Stimulated activated CD8-positive, alpha-beta memory T cell treated with anti-CD3 and anti-CD28 coated beads, Interleukin-15, amount 100 ng/mL, for 4 hours (primary cell): ENCODE results near the gene SEPTIN14.
"Not testable (repeated sequence)": the region's sequence is repeated elsewhere in the genome, so short reads cannot be mapped to it uniquely, and the experiment has no call there.

Source experiments
- DNase-seq, 2 donors: peaks; one replicate each; pipeline ENCODE4 v3.0.0-alpha.2; 2020; ENCODE audit warnings: low read depth in 2 of 2

Gene SEPTIN14

GRCh38 chr7:55785444-55785843 lies 77.1 kb downstream of the SEPTIN14 start:
- DNase-seq = not testable (repeated sequence)

DNA sequence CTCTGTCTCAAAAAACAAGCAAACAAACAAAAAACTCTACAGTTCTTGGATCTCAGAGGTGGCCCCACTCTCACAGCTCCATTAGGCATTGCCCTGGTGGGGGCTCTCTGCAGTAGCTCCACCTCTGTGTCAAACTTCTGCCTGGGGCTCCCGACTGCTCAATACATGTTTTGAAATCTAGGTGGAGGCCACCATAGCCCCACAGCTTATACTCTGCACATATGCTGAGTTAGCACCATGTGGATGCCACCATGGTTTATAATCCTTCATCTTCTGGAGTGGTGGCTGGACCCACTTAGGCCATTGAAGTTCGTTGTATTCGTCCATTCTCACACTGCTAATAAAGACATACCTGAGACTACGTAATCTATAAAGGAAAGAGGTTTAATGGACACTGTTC lies 78.4 kb downstream of the SEPTIN14 start:
- DNase-seq = no peak

- no peak for DNase-seq
Measured at GRCh38 chr7:55778631-55779030, 83.9 kb downstream of the SEPTIN14 start.

- DNase-seq = no peak
Measured at GRCh38 chr7:55776196-55776595, 86.4 kb downstream of the SEPTIN14 start.

DNA sequence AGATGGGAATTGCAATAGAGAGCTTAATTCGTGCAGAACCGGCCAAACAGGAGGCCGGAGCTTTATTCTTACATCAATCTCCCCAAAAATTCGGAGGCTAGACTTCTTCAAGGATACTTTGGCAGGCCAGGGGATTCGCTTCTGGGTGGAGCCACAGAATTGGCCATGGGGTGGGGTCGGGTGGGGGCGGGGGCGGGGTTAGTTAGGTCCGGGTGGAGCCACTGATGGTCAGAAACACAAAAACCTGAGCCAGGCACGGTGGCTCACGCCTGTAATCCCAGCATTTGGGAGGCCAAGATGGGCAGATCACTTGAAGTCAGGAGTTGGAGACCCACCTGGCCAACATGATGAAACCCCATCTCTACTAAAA lies 87.5 kb downstream of the SEPTIN14 start:
- DNase-seq = no peak

DNA sequence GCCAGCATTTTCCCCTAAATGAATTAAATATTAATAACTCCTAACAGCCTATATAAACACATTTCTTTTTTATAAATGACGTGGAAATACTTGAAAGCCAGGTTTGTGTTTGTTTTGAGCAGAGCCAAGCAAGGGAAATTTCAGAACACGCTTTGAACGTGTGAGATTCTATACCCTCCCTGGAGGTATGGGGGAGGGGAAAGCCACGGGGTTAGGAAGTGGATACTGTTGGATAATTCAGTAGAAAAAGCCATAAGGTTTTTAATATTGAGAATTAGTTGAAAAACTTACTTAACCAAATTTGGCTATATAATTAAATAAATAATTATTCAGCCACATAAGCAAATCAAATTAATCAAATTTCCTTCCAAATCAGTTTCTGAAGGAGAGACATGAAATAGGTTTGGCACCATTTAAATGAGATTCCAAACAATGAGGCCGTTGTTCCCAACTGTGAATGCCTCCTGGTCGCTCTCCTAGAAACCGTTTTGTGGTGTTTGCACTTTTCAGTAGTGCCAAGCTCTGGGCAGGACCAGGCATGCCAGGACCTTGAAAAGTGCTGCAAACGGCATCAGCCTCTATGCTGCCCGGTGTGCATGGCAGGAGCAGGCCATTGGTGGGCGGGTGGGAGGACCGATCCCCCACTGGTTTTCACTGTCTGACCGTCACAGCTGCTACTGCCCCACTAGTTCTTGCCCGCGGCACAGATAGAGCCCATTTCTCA lies 88.1 kb downstream of the SEPTIN14 start:
- DNase-seq = no peak

DNA sequence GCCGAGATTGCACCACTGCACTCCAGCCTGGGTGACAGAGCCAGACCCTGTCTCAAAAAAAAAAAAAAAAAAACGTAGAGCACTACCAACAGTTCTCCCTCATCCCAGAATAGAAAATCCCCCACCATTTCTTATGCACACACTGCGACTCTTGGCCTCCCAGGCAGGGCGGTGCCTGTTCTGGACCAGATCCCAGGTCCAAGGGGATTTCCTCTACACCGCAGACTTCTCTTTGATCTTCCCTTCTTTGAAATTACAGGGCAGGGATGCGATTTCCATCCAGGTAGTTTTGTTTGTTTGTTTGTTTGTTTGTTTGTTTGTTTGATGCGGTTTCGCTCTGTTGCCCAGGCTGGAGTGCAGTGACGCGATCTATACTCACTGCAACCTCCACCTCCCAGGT lies 91.8 kb downstream of the SEPTIN14 start:
- no peak for DNase-seq

DNA sequence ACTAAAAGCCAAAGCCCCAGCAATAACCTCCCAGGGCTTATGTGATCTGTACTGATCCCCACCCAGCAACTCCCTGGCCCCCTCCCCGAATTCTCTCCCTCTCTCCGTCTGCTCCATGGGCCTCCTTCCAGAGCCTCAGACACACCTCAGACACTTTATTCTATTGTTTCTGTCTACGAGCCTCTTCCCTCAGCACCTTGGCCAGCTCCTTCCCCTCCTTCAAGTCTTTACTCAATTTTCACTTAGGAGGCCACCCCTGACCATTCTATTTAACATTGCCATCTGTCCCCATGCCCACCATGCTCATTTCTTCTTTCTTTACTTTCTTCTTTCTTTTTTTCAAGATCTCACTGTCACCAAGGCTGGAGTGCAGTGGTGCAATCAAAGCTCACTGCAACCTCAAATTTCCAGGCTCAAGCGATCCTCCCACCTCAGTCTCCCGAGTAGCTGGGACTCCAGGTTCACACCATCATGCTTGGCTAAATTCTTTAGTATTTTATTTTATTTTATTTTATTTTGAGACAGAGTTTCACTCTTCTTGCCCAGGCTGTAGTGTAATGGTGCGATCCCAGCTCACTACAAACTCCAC lies 109.2 kb downstream of the SEPTIN14 start:
- not testable (repeated sequence) for DNase-seq

DNA sequence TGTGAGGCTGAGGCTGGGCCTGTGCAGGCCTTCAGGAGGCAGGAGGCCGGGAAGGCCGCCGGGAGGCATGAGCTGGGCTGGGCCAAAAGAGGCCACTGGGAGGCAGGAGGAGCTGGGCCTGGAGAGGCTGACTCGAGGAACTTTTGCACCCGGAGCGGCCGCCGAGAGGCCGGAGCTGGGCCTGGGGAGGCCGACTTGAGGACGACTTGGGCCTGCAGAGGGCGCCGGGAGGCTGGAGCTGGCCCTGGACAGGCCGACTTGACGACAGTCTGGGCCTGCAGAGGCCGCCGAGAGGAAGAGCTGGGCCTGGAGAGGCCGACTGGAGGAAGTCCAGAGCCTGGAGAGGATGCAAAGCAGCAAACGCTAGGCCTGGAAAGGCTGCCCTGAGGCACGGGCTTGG lies 117.8 kb downstream of the SEPTIN14 start:
- not testable (repeated sequence) for DNase-seq
